ENCODE measurements around the gene SCN9A. TPM values are rescaled to one million over a fixed set of nuclear protein-coding genes. Genes with fewer than 3 reads are reported as not detected.
"Not testable (repeated sequence)": the region's sequence is repeated elsewhere in the genome, so short reads cannot be mapped to it uniquely, and the experiment has no call there.

SCN9A gene
- total RNA-seq, 1 donor from 2014 or later = 7.8 TPM

DNA sequence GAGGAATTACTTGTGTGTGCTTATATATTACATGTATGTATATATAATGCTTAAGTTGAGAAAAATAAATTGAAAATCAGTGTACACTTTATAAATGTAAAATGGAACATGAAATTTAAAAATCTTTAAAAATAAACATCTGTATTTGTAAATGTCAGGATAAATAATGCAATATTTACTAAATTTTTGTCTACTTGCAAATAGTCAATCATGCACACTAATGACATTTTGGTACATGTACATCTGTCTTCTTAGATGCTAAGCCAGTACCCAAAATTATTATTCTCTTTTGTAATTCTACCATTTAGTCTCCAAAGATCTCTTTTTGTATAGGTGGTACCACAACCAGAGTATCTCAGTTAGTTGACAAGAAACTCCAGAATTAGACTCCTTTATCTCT, 151.5 kb downstream of the SCN9A start:
- no peaks in the 10 kb centered on the region for H3K36me3 Mint-ChIP-seq (ENCODE audit: low read depth, unreplicated experiment)
- no peak overlapping the region for H2AFZ ChIP-seq (ENCODE audit: low read depth, low read length)
- H3K27ac ChIP-seq (ENCODE audit: low read depth, low read length) = no peak overlapping the region
- no peak overlapping the region for H3K4me2 ChIP-seq (ENCODE audit: low read length)
- H3K4me1 Mint-ChIP-seq (ENCODE audit: low read depth, unreplicated experiment) = no peaks in the 10 kb centered on the region
- H3K79me2 ChIP-seq (ENCODE audit: insufficient read depth, low read length) = no peaks in the 10 kb centered on the region
- no peaks in the 10 kb centered on the region for H3K27me3 ChIP-seq (ENCODE audit: insufficient read depth, low read length)
- no peaks in the 10 kb centered on the region for H3K9me3 ChIP-seq (ENCODE audit: insufficient read depth, low read depth, low read length)
- TF ChIP-seq, protein P1, sequence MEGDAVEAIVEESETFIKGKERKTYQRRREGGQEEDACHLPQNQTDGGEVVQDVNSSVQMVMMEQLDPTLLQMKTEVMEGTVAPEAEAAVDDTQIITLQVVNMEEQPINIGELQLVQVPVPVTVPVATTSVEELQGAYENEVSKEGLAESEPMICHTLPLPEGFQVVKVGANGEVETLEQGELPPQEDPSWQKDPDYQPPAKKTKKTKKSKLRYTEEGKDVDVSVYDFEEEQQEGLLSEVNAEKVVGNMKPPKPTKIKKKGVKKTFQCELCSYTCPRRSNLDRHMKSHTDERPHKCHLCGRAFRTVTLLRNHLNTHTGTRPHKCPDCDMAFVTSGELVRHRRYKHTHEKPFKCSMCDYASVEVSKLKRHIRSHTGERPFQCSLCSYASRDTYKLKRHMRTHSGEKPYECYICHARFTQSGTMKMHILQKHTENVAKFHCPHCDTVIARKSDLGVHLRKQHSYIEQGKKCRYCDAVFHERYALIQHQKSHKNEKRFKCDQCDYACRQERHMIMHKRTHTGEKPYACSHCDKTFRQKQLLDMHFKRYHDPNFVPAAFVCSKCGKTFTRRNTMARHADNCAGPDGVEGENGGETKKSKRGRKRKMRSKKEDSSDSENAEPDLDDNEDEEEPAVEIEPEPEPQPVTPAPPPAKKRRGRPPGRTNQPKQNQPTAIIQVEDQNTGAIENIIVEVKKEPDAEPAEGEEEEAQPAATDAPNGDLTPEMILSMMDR (IDR thresholded peaks at IDR 0.05; ENCODE audit: insufficient read depth, low read depth, low read length) = no peak
- TF ChIP-seq EZH2 (IDR thresholded peaks at IDR 0.05; ENCODE audit: insufficient read depth, low read length) = no peak
- H3K4me3 Mint-ChIP-seq (ENCODE audit: unreplicated experiment) = no peak overlapping the region
- no peak for FAIRE-seq
- no peaks in the 10 kb centered on the region for H4K20me1 ChIP-seq (ENCODE audit: insufficient read depth, low read length)
- no peak for DNase-seq (ENCODE audit: low read depth)
- no peak overlapping the region for H3K27ac Mint-ChIP-seq (ENCODE audit: unreplicated experiment)
- no peaks in the 10 kb centered on the region for H3K36me3 ChIP-seq (ENCODE audit: insufficient read depth, low read length)
- H3K4me3 ChIP-seq (ENCODE audit: insufficient read depth, low read depth, low read length) = no peak overlapping the region
- H3K4me1 ChIP-seq (ENCODE audit: insufficient read depth, low read length) = no peaks in the 10 kb centered on the region
- no peaks in the 10 kb centered on the region for H3K9me3 Mint-ChIP-seq (ENCODE audit: unreplicated experiment)
- H3K27me3 Mint-ChIP-seq (ENCODE audit: low read depth, unreplicated experiment) = no peaks in the 10 kb centered on the region
- H3K9ac ChIP-seq (ENCODE audit: low read length) = no peak overlapping the region

DNA sequence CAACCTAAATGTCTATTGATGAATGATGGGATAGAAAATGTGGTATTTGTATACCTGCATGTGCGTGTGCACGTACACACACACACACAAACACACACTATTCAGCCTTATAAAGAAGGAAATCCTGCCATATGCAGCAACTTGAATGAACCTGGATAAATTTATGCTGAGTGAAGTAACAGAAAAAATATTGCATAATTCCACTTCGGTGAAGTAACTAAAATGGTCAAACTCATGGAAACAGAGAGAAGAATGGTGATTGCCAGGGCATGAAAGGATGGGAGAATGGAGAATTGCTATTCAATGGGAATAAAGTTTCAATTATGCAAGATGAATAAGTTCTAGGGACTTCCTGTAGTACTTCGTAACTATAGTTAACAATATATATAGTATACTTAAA, 152.4 kb downstream of the SCN9A start:
- Histone ChIP-seq H3K27me3 (ENCODE audit: insufficient read depth, low read length) (no peaks in the 10 kb centered on the region), H3K27ac (ENCODE audit: low read depth, low read length) (no peak overlapping the region), H3K4me2 (ENCODE audit: low read length) (no peak overlapping the region), H3K79me2 (ENCODE audit: insufficient read depth, low read length) (no peaks in the 10 kb centered on the region), H3K36me3 (ENCODE audit: insufficient read depth, low read length) (no peaks in the 10 kb centered on the region), H3K4me3 (ENCODE audit: insufficient read depth, low read depth, low read length) (no peak overlapping the region), H4K20me1 (ENCODE audit: insufficient read depth, low read length) (no peaks in the 10 kb centered on the region), H2AFZ (ENCODE audit: low read depth, low read length) (no peak overlapping the region), H3K9me3 (ENCODE audit: insufficient read depth, low read depth, low read length) (no peaks in the 10 kb centered on the region), H3K4me1 (ENCODE audit: insufficient read depth, low read length) (no peaks in the 10 kb centered on the region), H3K9ac (ENCODE audit: low read length) (no peak overlapping the region)
- Mint-ChIP-seq H3K4me3 (ENCODE audit: unreplicated experiment) (no peak overlapping the region), H3K4me1 (ENCODE audit: low read depth, unreplicated experiment) (no peaks in the 10 kb centered on the region), H3K27ac (ENCODE audit: unreplicated experiment) (no peak overlapping the region), H3K27me3 (ENCODE audit: low read depth, unreplicated experiment) (no peaks in the 10 kb centered on the region), H3K9me3 (ENCODE audit: unreplicated experiment) (no peaks in the 10 kb centered on the region), H3K36me3 (ENCODE audit: low read depth, unreplicated experiment) (no peaks in the 10 kb centered on the region)
- FAIRE-seq (no peak), DNase-seq (ENCODE audit: low read depth) (no peak)
- TF ChIP-seq, protein P1 (IDR thresholded peaks at IDR 0.05; ENCODE audit: insufficient read depth, low read depth, low read length) = no peak
- no peak for TF ChIP-seq EZH2 (IDR thresholded peaks at IDR 0.05; ENCODE audit: insufficient read depth, low read length)

DNA sequence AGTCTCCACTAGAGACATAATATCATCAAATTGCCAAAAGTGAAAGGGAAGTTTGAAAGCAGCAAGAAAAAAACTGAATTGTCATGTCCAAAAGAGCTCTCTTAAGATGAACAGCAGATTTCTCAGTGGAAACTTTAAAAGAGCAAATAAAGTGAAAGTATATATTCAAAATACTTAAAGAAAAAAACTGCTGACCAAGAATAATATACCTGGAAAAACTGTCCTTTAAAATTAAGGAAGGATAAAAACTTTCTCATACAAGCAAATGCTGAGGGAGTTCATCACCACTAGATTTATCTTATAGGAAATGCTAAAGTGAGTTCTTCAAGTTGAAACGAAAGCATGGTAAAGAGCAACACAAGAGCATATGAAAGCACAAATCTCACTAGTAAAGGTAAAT, 164.7 kb downstream of the SCN9A start:
- FAIRE-seq = no peak
- H3K27ac Mint-ChIP-seq (ENCODE audit: unreplicated experiment) = no peak overlapping the region
- DNase-seq (ENCODE audit: low read depth) = no peak

DNA sequence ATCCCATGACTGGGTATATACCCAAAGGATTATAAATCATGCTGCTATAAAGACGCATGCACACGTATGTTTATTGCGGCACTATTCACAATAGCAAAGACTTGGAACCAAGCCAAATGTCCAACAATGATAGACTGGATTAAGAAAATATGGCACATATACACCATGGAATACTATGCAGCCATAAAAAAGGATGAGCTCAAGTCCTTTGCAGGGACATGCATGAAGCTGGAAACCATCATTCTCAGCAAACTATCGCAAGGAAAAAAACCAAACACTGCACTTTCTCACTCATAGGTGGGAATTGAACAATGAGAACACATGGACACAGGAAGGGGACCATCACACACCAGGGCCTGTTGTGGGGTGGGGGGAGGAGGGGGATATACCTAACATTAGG, 165.8 kb downstream of the SCN9A start:
- not testable (repeated sequence) for H3K27ac ChIP-seq (ENCODE audit: low read depth, low read length); H2AFZ ChIP-seq (ENCODE audit: low read depth, low read length); FAIRE-seq; H3K27me3 Mint-ChIP-seq (ENCODE audit: low read depth, unreplicated experiment); H3K9ac ChIP-seq (ENCODE audit: low read length); H3K9me3 ChIP-seq (ENCODE audit: insufficient read depth, low read depth, low read length); H3K36me3 ChIP-seq (ENCODE audit: insufficient read depth, low read length); H4K20me1 ChIP-seq (ENCODE audit: insufficient read depth, low read length); DNase-seq (ENCODE audit: low read depth); H3K27me3 ChIP-seq (ENCODE audit: insufficient read depth, low read length); H3K4me2 ChIP-seq (ENCODE audit: low read length); H3K4me1 Mint-ChIP-seq (ENCODE audit: low read depth, unreplicated experiment); H3K79me2 ChIP-seq (ENCODE audit: insufficient read depth, low read length); H3K4me3 ChIP-seq (ENCODE audit: insufficient read depth, low read depth, low read length); H3K4me3 Mint-ChIP-seq (ENCODE audit: unreplicated experiment); H3K36me3 Mint-ChIP-seq (ENCODE audit: low read depth, unreplicated experiment); H3K4me1 ChIP-seq (ENCODE audit: insufficient read depth, low read length); H3K27ac Mint-ChIP-seq (ENCODE audit: unreplicated experiment)
- peaks cover 17% of the 10 kb centered on the region for H3K9me3 Mint-ChIP-seq (ENCODE audit: unreplicated experiment)

More for the DNA sequence above, 164.7 kb downstream of the SCN9A start:
- Mint-ChIP-seq H3K4me3 (ENCODE audit: unreplicated experiment) (no peak overlapping the region), H3K36me3 (ENCODE audit: low read depth, unreplicated experiment) (peaks cover 7% of the 10 kb centered on the region), H3K4me1 (ENCODE audit: low read depth, unreplicated experiment) (no peaks in the 10 kb centered on the region), H3K9me3 (ENCODE audit: unreplicated experiment) (peaks cover 15% of the 10 kb centered on the region), H3K27me3 (ENCODE audit: low read depth, unreplicated experiment) (no peaks in the 10 kb centered on the region)
- Histone ChIP-seq H3K36me3 (ENCODE audit: insufficient read depth, low read length) (no peaks in the 10 kb centered on the region), H3K9ac (ENCODE audit: low read length) (no peak overlapping the region), H4K20me1 (ENCODE audit: insufficient read depth, low read length) (no peaks in the 10 kb centered on the region), H3K4me3 (ENCODE audit: insufficient read depth, low read depth, low read length) (no peak overlapping the region), H2AFZ (ENCODE audit: low read depth, low read length) (no peak overlapping the region), H3K9me3 (ENCODE audit: insufficient read depth, low read depth, low read length) (no peaks in the 10 kb centered on the region), H3K79me2 (ENCODE audit: insufficient read depth, low read length) (no peaks in the 10 kb centered on the region), H3K27me3 (ENCODE audit: insufficient read depth, low read length) (no peaks in the 10 kb centered on the region), H3K4me1 (ENCODE audit: insufficient read depth, low read length) (no peaks in the 10 kb centered on the region), H3K4me2 (ENCODE audit: low read length) (no peak overlapping the region), H3K27ac (ENCODE audit: low read depth, low read length) (no peak overlapping the region)
- TF ChIP-seq EZH2 (IDR thresholded peaks at IDR 0.05; ENCODE audit: insufficient read depth, low read length) = no peak
- TF ChIP-seq, protein P1 (IDR thresholded peaks at IDR 0.05; ENCODE audit: insufficient read depth, low read depth, low read length) = no peak
